ENCODE measurements around the gene PDCD7.

DNA sequence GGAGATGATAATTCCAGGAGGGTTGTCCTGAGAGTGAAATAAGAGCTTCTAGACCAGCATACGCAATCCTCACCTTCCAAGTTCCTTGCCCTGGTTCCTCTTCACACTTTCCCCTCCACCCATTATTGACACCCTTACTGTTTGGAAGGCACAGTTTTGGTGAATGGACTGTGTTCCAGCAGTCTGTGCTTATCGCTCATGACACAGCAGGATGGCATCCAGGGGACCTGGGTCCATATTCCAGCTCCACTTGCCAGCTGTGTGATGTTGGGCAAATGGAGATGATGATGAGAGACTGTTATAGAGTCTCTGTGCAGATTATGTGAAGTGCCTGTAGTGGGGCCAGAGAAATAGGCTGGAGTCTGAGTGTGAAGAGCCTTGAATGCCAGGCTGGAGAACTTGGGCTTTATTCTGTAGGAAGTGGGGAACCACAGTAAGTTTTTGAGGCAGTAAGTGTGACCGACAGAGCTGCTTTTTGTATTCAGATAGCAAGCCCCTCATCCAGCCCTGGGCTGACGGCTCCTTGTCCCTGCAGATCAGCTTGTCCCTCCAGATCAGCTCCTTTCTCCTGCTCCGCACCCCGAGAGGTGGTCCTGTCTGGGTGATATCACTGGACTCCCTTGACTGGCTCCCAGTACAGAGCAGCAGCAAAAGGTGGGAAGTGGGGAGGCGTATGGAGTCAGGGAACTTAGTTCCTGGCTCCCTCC is 49.0 kb downstream of the PDCD7 start:
- no peak for TF ChIP-seq POLR2AphosphoS5 (IDR thresholded peaks at IDR 0.05; ENCODE audit: low read depth, low read length)
- no peak for TF ChIP-seq TAF1 (IDR thresholded peaks at IDR 0.05; ENCODE audit: borderline replicate concordance, low read depth, low read length)

All from GM12892 (cell line).